ENCODE measurements around the gene R3HDML.

- TF ChIP-seq ZNF274 (IDR thresholded peaks at IDR 0.05; ENCODE audit: borderline replicate concordance, low read depth, low read length) (no peak), ETV5 (CRISPR knock-in tag; IDR thresholded peaks at IDR 0.05; ENCODE audit: low read depth) (no peak)
Measured at GRCh38 chr20:44384423-44385027, 47.7 kb downstream of the R3HDML start.

Measured in K562 (cell line).